Measurements from ENCODE around the gene SMC3.

The SMC3 gene

DNA sequence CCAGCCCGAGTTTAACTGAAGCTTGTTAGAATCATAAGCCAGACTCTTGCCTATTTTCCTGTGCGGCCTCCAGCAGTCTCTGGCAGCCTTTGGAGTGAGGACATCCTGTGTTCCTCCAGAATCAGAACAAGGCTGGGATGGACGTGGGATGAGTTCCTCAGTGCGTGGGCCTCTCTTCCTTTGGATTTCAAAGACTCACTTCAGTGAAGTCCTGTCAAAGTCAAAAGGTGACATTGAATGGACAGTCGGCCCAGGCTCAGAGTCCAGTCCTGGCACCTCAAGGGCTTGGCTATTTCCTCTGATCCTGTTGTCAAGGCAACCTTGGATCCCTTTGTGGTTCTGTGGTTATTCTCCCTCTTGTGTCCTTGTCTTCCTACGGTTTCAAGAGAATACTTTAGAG, 21.4 kb upstream of the SMC3 start:
- DNase-seq = no peak

DNA sequence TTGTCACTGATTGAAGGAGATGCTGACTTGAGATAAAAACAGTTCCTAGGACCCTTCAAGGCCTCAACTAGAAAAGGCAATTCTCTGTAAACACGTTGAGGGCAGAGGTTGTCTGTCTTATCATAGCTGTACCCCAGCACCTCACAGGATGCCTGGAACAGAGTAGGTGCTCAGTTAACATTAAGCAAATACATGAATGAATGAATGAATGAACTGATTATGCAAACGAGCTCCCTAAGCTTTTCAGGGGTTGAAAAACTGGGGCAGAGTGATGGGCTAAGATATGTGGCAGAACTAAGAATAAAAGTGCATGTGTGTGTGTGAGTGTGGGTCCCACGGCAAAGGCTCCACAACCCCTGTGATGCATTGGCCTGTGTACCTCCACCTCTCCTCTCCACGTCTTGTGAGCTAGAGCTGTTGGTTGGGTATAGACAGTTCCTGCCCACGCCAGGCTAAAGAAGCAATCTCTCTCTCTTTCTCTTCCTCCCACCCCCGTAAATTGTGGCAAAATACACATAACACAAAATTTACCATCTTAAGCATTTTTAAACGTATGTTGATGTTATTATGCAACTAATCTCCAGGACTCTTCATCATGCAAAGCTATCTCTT, 20.9 kb upstream of the SMC3 start:
- DNase-seq = no peak

GRCh38 chr10:110547139-110547761, 20.2 kb upstream of the SMC3 start:
- peak; percentile 48 for DNase-seq

DNA sequence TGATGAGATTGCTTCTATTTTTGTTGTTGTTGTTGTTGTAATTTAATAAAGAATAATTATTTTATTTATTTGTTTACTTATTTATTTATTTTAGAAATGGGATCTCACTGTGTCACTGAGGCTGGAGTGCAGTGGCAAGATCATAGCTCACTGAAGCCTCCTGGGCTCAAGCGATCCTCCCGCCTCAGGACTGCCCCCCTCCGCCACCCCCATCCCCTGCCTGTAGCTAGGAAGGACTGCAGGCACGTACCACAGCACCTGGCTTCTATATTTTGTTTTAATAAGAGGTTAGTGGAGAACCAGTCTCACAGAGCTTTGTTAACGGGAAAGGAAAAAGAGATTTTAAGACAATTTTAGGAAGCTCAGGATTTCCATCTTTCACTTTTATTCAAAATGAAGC, 19.5 kb upstream of the SMC3 start:
- DNase-seq = no peak

DNA sequence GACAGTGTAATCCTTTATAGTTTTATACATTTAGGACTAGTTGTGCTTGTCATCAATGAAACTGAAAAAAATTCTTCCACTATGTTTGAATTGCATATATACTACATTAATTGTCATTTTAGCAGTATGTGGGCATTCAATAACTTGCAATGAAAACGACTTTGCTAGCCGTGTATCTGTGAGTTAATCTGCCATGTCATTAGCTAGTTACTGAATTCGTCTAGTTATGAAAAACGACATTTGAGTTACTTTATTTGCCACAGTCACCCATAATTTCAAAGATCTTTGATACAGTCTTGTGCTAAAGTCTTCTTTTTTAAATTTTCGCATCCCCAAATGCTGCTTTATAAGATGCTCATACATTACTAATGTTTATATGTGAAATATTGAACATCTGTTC, 18.3 kb upstream of the SMC3 start:
- no peak for DNase-seq

DNA sequence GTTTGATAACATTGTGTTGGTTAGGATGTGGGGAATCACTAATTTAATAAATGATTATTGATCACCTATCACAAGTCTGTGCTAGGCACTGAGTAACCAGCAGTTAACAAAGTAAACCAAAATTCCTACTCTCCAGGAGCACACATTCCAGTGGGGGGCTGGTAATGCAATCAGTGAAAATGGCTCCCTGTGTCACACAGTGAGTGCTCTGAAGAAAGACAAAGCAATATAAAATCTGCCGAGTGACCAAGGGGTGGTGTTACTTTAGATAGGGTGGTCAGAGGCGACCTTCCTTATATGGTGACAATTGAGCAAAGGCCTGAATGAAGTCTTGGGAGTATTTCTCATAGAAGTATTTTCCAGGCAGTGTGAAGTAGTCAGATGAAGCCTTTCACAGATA, 13.6 kb upstream of the SMC3 start:
- DNase-seq = no peak

- DNase-seq = no peak
Measured at GRCh38 chr10:110556296-110556695, 11.2 kb upstream of the SMC3 start.

DNA sequence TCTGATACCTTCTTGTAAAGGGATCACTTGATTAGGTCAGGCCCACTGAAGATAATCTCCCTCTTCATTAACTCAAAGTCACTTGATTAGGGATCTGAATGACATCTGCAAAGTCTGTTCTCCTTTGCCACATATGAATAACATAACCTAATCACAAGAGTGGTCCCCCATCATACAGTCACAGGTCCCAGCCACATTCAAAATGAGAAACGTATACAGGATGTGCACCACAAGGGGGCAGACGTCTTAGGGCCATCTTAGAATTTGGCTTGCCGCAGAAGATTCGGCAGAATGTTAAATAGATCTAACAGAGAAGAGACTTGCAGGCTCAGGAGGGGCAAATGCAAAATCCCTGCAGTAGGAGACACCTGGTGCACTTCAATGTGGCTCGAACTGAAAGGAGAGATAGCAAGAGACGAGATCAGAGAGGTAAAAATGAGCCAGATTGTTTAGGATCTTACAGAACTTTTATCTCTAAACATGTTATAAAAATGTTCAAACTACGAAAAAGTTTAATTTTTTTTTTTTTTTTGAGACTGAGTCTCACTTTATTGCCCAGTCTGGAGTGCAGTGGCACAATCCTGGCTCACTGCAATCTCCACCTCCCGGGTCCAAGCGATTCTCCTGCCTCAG, 10.4 kb upstream of the SMC3 start:
- DNase-seq = no peak

DNA sequence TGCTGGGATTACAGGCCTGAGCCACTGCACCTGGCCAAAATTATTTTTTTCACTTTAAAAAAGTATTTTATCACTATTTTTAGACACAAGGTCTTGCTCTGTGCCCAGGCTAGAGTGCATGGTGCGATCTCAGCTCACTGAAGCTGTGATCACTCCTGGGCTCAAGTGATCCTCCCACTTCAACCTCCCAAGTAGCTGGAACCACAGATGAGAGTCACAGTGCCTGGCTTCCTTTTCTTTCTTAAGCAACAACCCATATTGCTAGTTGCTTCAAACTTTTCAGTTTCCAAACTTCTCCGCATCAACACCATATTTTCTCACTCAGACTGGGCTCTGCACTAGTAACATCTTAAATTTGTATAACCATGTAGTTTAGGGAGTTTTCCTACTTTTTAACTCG, 9.5 kb upstream of the SMC3 start:
- DNase-seq = no peak

DNA sequence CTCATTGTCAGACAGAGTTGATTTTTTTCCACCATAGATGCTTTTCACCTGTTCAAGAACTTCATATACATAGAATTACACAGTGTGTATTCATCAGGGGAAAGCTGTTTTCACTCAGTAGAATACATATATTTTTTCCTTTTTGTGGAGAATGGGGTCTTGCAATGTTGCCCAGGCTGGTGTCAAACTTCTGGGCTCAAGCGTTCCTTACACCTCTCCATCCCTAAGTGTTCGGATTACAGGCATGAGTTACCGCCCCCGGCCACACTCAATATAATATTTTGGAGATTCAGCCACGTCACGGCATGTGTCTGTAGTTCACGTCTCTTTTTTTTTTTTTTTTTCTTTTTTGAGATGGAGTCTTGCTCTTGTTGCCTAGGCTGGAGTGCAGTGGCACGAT, 7.5 kb upstream of the SMC3 start:
- DNase-seq = no peak

DNA sequence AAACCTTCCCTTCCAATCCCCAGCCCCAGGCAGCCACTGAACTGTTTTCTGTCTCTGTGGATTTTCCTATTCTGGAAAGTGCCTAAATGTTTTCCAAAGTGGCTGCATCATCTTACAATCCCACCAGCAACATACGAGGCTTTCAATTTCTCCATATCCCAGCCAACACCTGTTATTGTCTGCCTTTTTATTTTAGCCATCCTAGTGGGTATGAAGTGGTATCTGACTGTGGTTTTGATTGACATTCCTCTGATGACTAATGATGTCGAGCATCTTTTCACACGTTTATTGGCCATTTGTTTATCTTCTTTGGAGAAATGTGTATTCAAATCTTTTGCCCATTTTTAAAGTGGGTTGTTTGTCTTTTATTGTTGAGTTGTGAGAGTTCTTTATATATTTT, 6.2 kb upstream of the SMC3 start:
- no peak for DNase-seq

GRCh38 chr10:110562348-110562747, 5.1 kb upstream of the SMC3 start:
- DNase-seq = no peak

DNA sequence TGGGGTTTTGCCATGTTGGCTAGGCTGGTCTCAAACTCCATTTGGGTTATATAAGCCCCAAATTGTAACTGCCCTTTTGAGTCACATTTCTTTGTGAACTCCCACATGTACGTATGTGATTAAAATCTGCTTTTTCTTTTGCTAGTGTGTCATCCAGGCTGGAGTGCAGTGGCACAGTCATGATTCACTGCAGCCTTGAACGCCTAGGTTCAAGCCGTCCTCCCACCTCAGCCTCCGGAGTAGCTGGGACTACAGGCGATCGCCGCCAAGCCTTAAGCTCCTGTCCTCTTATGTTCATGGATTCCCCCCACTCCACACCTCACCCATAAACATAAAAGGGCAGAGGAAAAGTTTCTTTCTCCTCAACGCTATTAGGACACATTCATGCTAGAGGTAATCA, 4.4 kb upstream of the SMC3 start:
- DNase-seq = no peak

DNA sequence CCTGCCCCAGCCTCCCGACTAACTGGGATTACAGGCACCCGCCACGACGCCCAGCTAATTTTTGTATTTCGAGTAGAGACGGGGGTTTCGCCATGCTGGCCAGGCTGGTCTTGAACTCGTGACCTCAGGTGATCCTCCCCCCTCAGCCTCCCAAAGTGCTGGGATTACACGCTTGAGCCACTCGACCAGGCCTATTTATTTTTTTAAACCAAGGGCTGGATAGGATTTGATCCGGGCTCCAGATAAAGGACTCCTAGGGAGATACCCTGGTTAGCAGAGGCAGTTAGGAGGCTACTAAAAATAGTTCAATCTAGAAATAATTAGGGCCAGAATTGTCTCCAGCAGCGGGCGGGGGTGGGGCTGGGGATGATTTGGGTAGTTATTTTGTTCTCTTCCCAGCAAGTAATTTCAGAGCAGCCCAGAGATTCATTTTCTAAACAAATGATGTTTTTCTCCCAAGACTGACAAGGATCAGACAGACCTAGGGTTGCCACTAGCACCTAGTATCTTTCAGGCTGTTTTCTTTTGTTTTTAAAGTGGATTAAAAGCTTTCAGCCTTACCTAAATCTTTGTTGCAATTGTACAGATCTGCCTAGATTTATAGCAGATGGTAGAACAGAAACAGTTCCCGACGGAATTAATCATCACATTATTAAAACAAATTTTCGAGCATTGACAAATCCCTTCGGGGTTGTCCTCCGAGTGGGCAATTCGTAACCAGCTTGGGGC, 859 bp upstream of the SMC3 start:
- peak; percentile 57 for DNase-seq

DNA sequence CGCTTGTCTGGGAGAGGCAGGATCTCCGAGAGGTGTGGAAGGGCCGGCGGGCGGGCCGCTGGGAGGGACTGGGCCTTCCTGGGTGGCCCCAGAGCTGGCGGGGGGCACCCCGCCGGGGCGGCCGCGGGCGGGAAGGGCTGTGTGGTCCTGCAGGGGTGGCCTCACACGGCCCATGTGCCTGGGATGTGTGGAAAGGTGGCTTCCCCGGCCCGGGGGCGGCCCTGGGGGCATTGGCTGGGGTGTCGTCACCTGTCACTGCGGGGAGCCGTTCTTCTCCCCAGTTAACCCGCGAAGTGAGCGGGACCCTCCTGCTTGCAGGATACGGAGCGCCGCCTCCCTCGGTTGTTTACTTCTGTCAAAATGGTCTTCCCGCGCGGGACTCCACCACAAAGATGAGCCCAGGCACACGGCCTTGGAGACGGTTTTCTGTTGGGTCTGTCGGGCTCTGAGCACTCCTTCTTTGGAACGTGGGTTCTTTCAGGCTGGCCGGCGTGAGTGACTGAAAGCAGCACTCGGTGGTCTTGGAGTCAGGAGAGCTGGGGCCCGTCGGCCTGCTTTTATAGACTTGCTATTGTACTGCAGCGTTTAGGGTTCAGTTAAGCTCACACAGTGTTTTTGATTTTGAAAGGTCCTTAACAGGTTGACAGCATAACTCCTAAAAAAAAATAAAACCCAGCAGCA, 700 bp downstream of the SMC3 start:
- no peak for DNase-seq

DNA sequence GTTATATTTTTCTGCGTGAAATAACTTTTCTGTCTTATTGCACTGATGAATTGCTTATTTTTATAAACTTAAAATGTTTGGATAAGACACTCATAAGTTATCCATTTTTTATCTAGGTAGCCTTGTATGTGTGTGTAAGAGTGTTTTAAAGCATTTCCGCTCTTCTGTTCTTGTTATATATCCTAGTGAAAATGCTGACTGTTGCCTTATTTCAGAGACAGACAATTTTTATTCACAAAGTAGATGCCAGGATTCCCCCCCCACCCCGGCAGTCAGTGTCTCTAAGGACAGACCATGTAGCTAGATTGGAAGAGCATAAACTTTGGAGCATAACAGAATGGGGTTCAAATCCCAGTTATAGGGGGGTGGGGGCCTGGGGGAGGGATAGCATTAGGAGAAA, 1.6 kb downstream of the SMC3 start:
- DNase-seq = no peak

DNA sequence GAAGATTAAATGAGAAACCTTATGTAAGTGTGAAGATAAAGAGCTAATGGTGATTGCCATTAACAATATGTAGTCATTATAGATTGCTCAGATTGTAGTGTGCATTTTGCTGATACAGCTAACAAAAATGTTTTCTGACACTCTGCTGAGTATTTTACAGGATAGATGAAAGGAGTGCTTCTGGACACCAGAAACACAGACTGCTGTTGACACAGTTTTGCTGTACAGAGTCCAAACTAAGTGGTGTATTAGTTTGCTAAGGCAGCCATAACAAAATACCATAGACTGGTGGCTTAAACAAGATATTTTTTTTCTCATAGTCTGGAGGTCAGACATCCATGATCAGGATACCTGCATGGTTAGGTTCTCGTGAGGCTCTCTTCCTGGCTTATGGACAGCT, 2.2 kb downstream of the SMC3 start:
- no peak for DNase-seq

GRCh38 chr10:110571093-110571743, 3.7 kb downstream of the SMC3 start:
- DNase-seq = no peak

DNA sequence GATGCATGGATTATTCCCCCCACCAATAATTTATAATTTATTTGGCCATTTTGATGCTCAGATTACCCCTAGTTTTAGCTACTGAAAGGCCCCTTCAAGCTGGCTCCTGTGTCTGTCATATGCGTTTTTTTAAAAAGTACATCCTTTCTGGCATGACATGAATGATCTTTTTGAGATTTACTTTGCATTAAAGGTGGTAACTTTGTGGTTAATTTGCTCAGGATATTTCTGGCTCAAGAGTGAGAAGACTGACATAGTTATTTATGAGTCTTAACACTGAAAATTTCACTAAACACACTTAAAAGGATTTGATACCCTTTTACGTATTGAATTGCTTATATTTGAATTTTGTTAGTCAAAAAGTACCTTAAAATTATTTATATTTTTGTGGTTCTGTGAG, 5.4 kb downstream of the SMC3 start:
- no peak for DNase-seq

- DNase-seq = no peak
Measured at GRCh38 chr10:110574420-110574819, 6.9 kb downstream of the SMC3 start.

GRCh38 chr10:110576220-110576619, 8.7 kb downstream of the SMC3 start:
- no peak for DNase-seq

DNA sequence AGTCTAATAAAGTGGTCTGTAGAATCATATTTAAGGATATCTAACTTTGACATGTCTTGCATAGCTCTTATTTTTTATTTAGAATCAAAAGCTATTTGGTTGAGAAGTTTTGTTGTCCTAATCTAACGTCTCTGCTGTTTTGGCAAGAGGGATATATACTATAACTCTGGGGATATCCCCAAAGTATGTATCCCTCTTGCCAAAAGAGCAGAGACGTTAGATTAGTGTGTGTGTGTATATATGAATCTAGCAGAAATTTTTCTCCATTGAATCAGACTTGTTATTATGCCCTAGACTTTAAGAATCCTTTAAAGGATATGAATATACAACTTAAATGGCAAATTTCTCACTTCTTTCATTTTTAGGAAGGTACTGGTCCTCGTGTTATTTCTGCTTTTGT, 9.6 kb downstream of the SMC3 start:
- DNase-seq = no peak

- no peak for DNase-seq
Measured at GRCh38 chr10:110584006-110584405, 16.5 kb downstream of the SMC3 start.

All from kidney glomerular epithelial cell (primary cell).